ENCODE data around the gene PCMTD2.

GRCh38 chr20:64238851-64239387 lies 16.6 kb upstream of the PCMTD2 start:
- no peak for TF ChIP-seq CTCF (IDR thresholded peaks at IDR 0.05)
- no peak for TF ChIP-seq ZFX (IDR thresholded peaks at IDR 0.05; ENCODE audit: borderline replicate concordance)
